T-cell (primary cell): ENCODE measurements around the gene CACNA1S. TPM values are rescaled to one million over a fixed set of nuclear protein-coding genes. Genes with fewer than 3 reads are reported as not detected.
A peak's percentile ranks its signal among the peaks of the same experiment; 100 is the strongest.

Source experiments
- ATAC-seq, 4 experiments: fragments of 200-7000 bp in 3 of 4; fragments of 150-1000 bp in 1 of 4; cut with Tn5 transposase; replicated peaks in 1 of 4; 1 replicate in 3 of 4; 2 replicates in 1 of 4; pipeline ENCODE4 v1.10.0; 2021; ENCODE audit warnings: moderate library complexity in 3 of 4, mild to moderate bottlenecking in 2 of 4, moderate number of reproducible peaks in 1 of 4
- CTCF ChIA-PET, 2 donors: fragments of 300-600 bp; sonication (Branson Sonifier 250); formaldehyde crosslinking; loops; one replicate each; lab custom pipeline; 2022; ENCODE audit warnings: antibody characterized with exemption in 2 of 2; lab: Charles Lee
- POLR2A ChIA-PET, 2 donors: fragments of 300-600 bp; sonication (Branson Sonifier 250); formaldehyde crosslinking; loops; one replicate each; lab custom pipeline; 2022; ENCODE audit warnings: antibody characterized with exemption in 2 of 2; lab: Charles Lee
- DNase-seq, 35 experiments: peaks; one replicate each; pipeline versions ENCODE4 v3.0.0 to v3.0.0-alpha.2; 2013 to 2023
- H3K27ac ChIP-seq: one replicate; pipeline ENCODE4 v1.5.1; 2013; ENCODE audit warnings: low read length
- H3K27me3 ChIP-seq, 2 experiments: replicated peaks in 1 of 2; 1 replicate in 1 of 2; 2 replicates in 1 of 2; pipeline versions ENCODE4 v1.6.1 to v1.7.0; 2013; ENCODE audit warnings: low read length in 1 of 2, mixed read lengths in 1 of 2; ENCODE audit not compliant: control insufficient read depth in 2 of 2, insufficient read depth in 2 of 2; ENCODE audit errors: extremely low read depth in 1 of 2
- H3K36me3 ChIP-seq, 2 donors: 1 replicate in 1 of 2; 2 replicates in 1 of 2; pipeline versions ENCODE4 v1.6.1 to v1.7.0; 2013; ENCODE audit warnings: low read length in 1 of 2; ENCODE audit not compliant: control insufficient read depth in 2 of 2, insufficient read depth in 1 of 2; ENCODE audit errors: extremely low read depth in 1 of 2
- H3K4me1 ChIP-seq, 2 experiments: 1 replicate in 1 of 2; 2 replicates in 1 of 2; pipeline versions ENCODE4 v1.6.1 to v1.7.0; 2013; ENCODE audit warnings: low read length in 2 of 2, mixed read lengths in 1 of 2; ENCODE audit not compliant: insufficient read depth in 2 of 2, control insufficient read depth in 1 of 2; ENCODE audit errors: extremely low read depth in 1 of 2
- H3K4me3 ChIP-seq, 2 donors: 1 replicate in 1 of 2; 2 replicates in 1 of 2; pipeline versions ENCODE4 v1.5.1 to v1.7.0; 2013; ENCODE audit warnings: mild to moderate bottlenecking in 2 of 2, low read length in 1 of 2, moderate library complexity in 1 of 2; ENCODE audit not compliant: control insufficient read depth in 1 of 2; ENCODE audit errors: extremely low read depth in 1 of 2
- H3K9me3 ChIP-seq: 2 replicates; pipeline ENCODE4 v1.7.0; 2013
- H3K27ac Mint-ChIP-seq, 2 donors: one replicate each; pipeline ENCODE4 v1.8.0; 2020 to 2021; ENCODE audit warnings: mild to moderate bottlenecking in 2 of 2, mixed read lengths in 2 of 2
- H3K27me3 Mint-ChIP-seq, 2 donors: one replicate each; pipeline ENCODE4 v1.8.0; 2021 to 2022; ENCODE audit warnings: mixed read lengths in 2 of 2
- H3K36me3 Mint-ChIP-seq: one replicate; pipeline ENCODE4 v1.8.0; 2021; ENCODE audit warnings: mixed read lengths
- H3K4me1 Mint-ChIP-seq, 3 donors: one replicate each; pipeline ENCODE4 v1.8.0; 2020 to 2022; ENCODE audit warnings: mixed read lengths in 3 of 3, mild to moderate bottlenecking in 1 of 3
- H3K4me3 Mint-ChIP-seq, 3 donors: one replicate each; pipeline ENCODE4 v1.8.0; 2020 to 2022; ENCODE audit warnings: mild to moderate bottlenecking in 3 of 3, mixed read lengths in 3 of 3, moderate library complexity in 3 of 3
- H3K9me3 Mint-ChIP-seq, 3 donors: one replicate each; pipeline ENCODE4 v1.8.0; 2020 to 2022; ENCODE audit warnings: mixed read lengths in 3 of 3
- WGBS: methylation state at CpG from one replicate; pipeline ENCODE4 v1.1.5; 2013; ENCODE audit warnings: missing lambda C conversion rate; ENCODE audit not compliant: insufficient coverage; 5-methylcytosine and 5-hydroxymethylcytosine counted together
- total RNA-seq, 35 experiments: library from RNA in 6 of 35; stranded (reverse) in 6 of 35; fragments of 120-200 nt in 1 of 35; gene quantifications; one replicate each; pipeline versions ENCODE4 v1.2.1 to v1.2.4 and lab custom pipeline; 2013 to 2026

Gene CACNA1S
- total RNA-seq, 5 donors from 2014 or later (not counting 1 experiment from before 2014, with no cell fraction given) = not detected

DNA sequence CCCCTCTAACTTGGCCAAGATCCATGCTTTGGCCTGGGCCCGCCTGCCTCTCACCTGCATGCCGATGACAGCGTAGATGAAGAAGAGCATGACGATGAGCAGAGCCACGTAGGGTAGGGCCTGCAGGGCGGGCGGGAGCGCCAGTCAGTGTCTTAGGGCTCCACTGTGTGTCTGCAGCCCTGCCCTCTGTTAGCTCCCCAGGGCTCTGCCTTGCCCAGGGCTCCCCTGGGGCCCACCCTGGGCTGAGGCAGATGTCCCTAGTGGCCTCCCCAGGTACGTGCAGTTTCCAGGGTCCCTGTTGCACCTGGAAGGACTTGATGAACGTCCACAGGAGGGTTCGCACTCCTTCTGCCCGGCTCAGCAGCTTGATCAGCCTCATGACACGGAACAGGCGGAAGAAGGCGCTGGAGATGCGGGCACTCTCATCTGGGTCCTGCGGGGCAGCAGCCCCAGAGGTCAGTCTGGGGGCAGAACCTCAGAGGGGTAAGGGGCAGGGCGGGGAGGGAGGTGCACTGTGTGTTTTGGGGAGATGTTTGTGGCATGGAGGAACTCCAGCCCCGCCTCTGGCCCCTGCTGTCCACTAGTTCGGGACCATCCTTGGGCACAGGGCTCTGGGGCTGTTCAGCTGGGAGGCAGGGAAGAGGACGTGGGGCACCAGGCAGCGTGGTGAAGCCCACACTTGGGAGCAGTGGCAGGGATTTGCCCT, 58.9 kb downstream of the CACNA1S start:
- DNase-seq (no peak), ATAC-seq (peak in 1 of 4 experiments; percentile 12)
- Mint-ChIP-seq H3K9me3 (no peaks in the 10 kb centered on the region), H3K4me3 (no peak overlapping the region), H3K36me3 (no peaks in the 10 kb centered on the region), H3K4me1 (peaks cover 6 to 19% (median 13%) of the 10 kb centered on the region in 3 donors), H3K27ac (no peak overlapping the region), H3K27me3 (peaks cover 0 to 2% of the 10 kb centered on the region in 2 donors)
- H3K4me3 ChIP-seq = no peak overlapping the region
- 89% methylated on average over 16 of the region's 22 CpGs for WGBS
- no peaks in the 10 kb centered on the region for H3K36me3 ChIP-seq
- peaks cover 0 to 15% of the 10 kb centered on the region in 2 experiments for H3K4me1 ChIP-seq
- ChIA-PET CTCF (no interaction called here), POLR2A (no interaction called here)
- H3K9me3 ChIP-seq = no peaks in the 10 kb centered on the region
- H3K27ac ChIP-seq = no peak overlapping the region
- peaks cover 0 to 11% of the 10 kb centered on the region in 2 experiments for H3K27me3 ChIP-seq

DNA sequence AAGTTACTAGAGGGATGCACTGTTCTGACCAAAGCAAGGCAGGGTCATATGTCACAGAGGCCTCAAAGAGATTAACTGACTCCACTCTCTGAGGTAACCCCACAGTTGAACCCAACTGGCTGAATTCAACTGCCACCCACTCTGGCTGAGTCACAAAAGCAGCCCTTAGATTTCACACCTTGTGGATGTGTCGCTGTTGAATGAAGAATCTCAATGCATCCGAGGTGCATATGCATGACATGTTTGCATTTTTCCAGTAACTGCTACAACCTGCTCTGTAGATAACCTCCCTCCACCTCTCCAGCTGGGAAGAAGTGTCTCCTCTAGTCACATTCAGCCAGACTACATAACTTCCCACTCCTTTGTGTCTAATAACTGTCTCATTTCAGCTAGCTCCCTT, 60.8 kb downstream of the CACNA1S start:
- POLR2A ChIA-PET = no interaction called here
- no peak for ATAC-seq
- no CpG with 5 or more reads among the region's 2 CpGs for WGBS

DNA sequence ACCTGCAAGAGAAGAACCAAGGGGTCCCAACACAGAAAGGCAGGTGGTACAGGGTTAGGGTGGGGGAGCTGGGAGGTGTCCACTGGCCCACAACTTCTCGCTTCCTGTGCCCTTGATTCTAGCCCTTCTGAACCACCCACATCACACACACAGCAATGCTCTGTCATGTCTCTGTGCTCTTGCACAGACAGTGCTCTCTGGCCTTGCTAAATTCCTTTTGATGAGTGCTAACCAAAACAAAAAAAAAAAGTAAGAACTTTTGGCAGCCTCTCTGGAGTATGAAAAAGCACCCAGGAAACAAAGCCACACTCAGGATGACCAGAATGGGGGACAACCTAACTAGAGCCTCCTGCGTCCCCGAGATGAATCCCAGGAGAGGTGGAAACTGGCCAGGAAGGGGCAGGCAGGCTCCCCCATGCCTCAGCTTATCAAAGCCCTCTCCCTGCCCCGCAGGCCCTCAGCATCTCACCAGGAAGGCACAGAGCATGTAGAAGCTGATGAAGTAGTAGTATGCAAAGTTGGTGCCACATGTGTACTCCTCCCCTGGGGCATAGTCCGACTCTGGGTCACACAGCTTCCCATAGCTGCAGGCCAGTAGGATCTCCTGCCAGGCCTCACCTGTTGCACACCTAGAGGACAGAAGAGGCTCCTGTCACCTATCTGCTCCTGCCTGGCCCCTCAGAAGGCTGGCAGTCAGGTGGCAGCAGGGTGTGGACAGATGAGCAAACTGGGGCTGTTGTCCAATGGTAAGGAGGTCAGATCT, 61.5 kb downstream of the CACNA1S start:
- H3K27me3 Mint-ChIP-seq = peaks cover 0 to 2% of the 10 kb centered on the region in 2 donors
- ChIA-PET CTCF (no interaction called here), POLR2A (no interaction called here)
- no peak overlapping the region for H3K4me3 Mint-ChIP-seq
- Histone ChIP-seq H3K4me1 (peaks cover 0 to 15% of the 10 kb centered on the region in 2 experiments), H3K4me3 (no peak overlapping the region), H3K9me3 (no peaks in the 10 kb centered on the region), H3K27ac (no peak overlapping the region), H3K27me3 (peaks cover 0 to 11% of the 10 kb centered on the region in 2 experiments), H3K36me3 (no peaks in the 10 kb centered on the region)
- DNase-seq (no peak), ATAC-seq (no peak)
- WGBS = 85% methylated on average over 2 of the region's 5 CpGs
- no peak overlapping the region for H3K27ac Mint-ChIP-seq
- H3K9me3 Mint-ChIP-seq = no peaks in the 10 kb centered on the region
- H3K4me1 Mint-ChIP-seq = peaks cover 0 to 4% (median 0%) of the 10 kb centered on the region in 3 donors
- H3K36me3 Mint-ChIP-seq = no peaks in the 10 kb centered on the region

More for the DNA sequence above, 60.8 kb downstream of the CACNA1S start:
- H3K4me3 ChIP-seq = no peak overlapping the region
- CTCF ChIA-PET = interaction anchor here in 1 of 2 donors (0.9 kb wide), 1 partner anchor 80 kb away, joined by 3 read pairs; no protein-coding TSS in a partner anchor
- H3K9me3 ChIP-seq = no peaks in the 10 kb centered on the region
- H3K27me3 ChIP-seq = peaks cover 0 to 11% of the 10 kb centered on the region in 2 experiments
- Mint-ChIP-seq H3K4me1 (peaks cover 0 to 4% (median 0%) of the 10 kb centered on the region in 3 donors), H3K36me3 (no peaks in the 10 kb centered on the region), H3K9me3 (no peaks in the 10 kb centered on the region), H3K27me3 (peaks cover 0 to 2% of the 10 kb centered on the region in 2 donors), H3K4me3 (no peak overlapping the region), H3K27ac (no peak overlapping the region)
- H3K36me3 ChIP-seq = no peaks in the 10 kb centered on the region
- DNase-seq = no peak
- no peak overlapping the region for H3K27ac ChIP-seq
- H3K4me1 ChIP-seq = peaks cover 0 to 15% of the 10 kb centered on the region in 2 experiments

DNA sequence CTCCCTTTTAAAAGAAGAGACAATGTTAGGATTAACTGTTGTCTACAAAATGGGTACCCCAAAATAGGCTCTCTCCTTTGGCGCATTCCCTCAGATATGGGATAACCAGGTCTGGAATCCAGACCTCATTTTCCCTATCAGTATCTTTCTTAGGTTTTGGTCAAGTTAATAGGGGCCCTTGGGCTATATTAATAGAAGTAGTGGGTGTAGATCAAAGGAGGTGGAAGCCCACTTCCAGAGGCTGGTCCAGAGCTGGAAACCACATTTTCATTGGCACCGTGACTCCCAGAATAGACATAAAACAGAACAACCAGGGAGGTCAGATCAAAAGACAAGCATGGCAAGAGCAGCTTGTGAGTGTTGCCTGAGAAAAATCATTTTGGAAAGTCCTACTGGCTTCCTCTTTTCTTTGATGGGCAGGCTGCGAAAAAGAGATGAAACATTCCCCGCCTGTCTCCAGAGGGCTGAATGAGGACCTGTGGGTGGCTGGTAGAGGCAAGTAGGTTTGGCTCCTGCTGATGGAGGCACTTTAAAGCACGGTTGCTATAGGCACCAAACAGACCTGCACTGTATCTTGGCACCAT, 62.9 kb downstream of the CACNA1S start:
- Histone ChIP-seq H3K4me3 (no peak overlapping the region), H3K27me3 (peaks cover 0 to 11% of the 10 kb centered on the region in 2 experiments), H3K36me3 (no peaks in the 10 kb centered on the region), H3K4me1 (peaks cover 0 to 15% of the 10 kb centered on the region in 2 experiments), H3K27ac (no peak overlapping the region), H3K9me3 (no peaks in the 10 kb centered on the region)
- H3K36me3 Mint-ChIP-seq = no peaks in the 10 kb centered on the region
- DNase-seq (no peak), ATAC-seq (no peak)
- peaks cover 0 to 1% of the 10 kb centered on the region in 2 donors for H3K27me3 Mint-ChIP-seq
- no peak overlapping the region for H3K4me3 Mint-ChIP-seq
- H3K4me1 Mint-ChIP-seq = peaks cover 0 to 4% (median 0%) of the 10 kb centered on the region in 3 donors
- no peak overlapping the region for H3K27ac Mint-ChIP-seq
- H3K9me3 Mint-ChIP-seq = no peaks in the 10 kb centered on the region
- ChIA-PET CTCF (interaction anchor here in 1 of 2 donors (0.7 kb wide), 1 partner anchor 51 kb away, joined by 3 read pairs; no protein-coding TSS in a partner anchor), POLR2A (no interaction called here)
- 60% methylated on average over 2 of the region's 5 CpGs for WGBS

DNA sequence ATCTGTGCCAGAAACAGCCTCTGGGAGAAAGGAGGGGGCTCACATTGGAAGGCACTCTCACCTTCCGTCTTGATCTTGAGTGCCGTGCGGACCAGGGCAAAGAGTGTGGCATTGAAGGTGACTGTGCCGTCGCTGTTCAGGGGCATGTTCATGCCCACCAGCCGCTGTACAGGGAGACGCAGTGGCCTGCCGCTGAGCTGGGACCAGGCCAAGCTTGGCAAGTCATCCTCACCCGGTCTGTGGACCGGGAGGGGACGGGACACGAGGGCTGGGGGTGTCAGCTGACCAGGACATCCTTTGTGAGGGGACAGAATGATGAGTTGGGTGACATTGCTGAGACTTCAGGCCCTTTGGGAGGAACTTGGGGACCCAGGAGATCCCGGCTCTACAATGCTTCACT, 63.7 kb downstream of the CACNA1S start:
- Mint-ChIP-seq H3K36me3 (no peaks in the 10 kb centered on the region), H3K9me3 (no peaks in the 10 kb centered on the region), H3K27ac (no peak overlapping the region), H3K4me1 (peaks cover 0 to 4% (median 0%) of the 10 kb centered on the region in 3 donors), H3K27me3 (no peaks in the 10 kb centered on the region), H3K4me3 (no peak overlapping the region)
- Histone ChIP-seq H3K27me3 (peaks cover 0 to 11% of the 10 kb centered on the region in 2 experiments), H3K9me3 (no peaks in the 10 kb centered on the region), H3K4me1 (peaks cover 0 to 15% of the 10 kb centered on the region in 2 experiments), H3K36me3 (no peaks in the 10 kb centered on the region), H3K4me3 (no peak overlapping the region), H3K27ac (no peak overlapping the region)
- 98% methylated on average over 9 of the region's 13 CpGs for WGBS
- POLR2A ChIA-PET = no interaction called here
- DNase-seq = no peak
- CTCF ChIA-PET = interaction anchor here (0.5 to 1.5 kb wide), 3 partner anchors 77 to 923 kb away, joined by 3 to 5 read pairs (median 3); no protein-coding TSS in a partner anchor
- ATAC-seq = no peak

DNA sequence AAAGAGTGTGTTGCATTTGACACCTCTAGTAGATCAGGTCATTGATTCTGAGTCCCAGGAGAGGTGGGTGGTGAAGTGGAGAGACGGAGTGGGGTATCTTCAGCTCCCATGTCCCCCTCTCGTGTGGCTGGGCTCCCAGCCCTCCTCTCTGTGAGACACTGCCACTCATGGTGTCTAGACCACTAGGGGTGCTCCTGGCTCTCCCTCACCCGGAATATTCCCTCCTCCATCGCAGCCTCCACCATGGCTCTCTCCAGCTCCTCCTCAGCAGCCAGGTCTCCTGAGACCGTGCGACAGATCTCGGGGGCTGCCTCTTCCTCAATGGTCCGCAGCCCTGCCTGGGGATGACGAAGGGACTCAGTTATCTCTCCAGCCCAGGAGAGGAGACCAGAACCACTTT, 68.1 kb downstream of the CACNA1S start:
- 91% methylated on average over 7 of the region's 9 CpGs for WGBS
- H3K4me1 Mint-ChIP-seq = peaks cover 0 to 3% (median 3%) of the 10 kb centered on the region in 3 donors
- H3K4me3 Mint-ChIP-seq = no peak overlapping the region
- no peak for DNase-seq
- H3K27ac Mint-ChIP-seq = no peak overlapping the region
- no peaks in the 10 kb centered on the region for H3K27me3 Mint-ChIP-seq
- no peak overlapping the region for H3K4me3 ChIP-seq
- H3K4me1 ChIP-seq = peaks cover 0 to 4% of the 10 kb centered on the region in 2 experiments
- peaks cover 0 to 5% of the 10 kb centered on the region in 2 experiments for H3K27me3 ChIP-seq
- no peaks in the 10 kb centered on the region for H3K9me3 Mint-ChIP-seq
- no peaks in the 10 kb centered on the region for H3K36me3 Mint-ChIP-seq
- no peaks in the 10 kb centered on the region for H3K9me3 ChIP-seq
- POLR2A ChIA-PET = no interaction called here
- H3K36me3 ChIP-seq = no peaks in the 10 kb centered on the region
- H3K27ac ChIP-seq = no peak overlapping the region
- CTCF ChIA-PET = interaction anchor here (0.6 to 5.5 kb wide), 9 partner anchors 17 to 422 kb away, joined by 3 to 45 read pairs (median 5); no protein-coding TSS in a partner anchor
- no peak for ATAC-seq
